ENCODE data around the gene TMEM69.
"Not testable (repeated sequence)": the region's sequence is repeated elsewhere in the genome, so short reads cannot be mapped to it uniquely, and the experiment has no call there.

The TMEM69 gene

GRCh38 chr1:45730075-45730779 lies 42.2 kb downstream of the TMEM69 start:
- in situ Hi-C loops (cut with MboI; ENCODE audit: low sequenced_read_pairs), result no loop called here

GRCh38 chr1:45730780-45731319 lies 42.9 kb downstream of the TMEM69 start:
- in situ Hi-C loops (cut with MboI; ENCODE audit: low sequenced_read_pairs), result no loop called here

GRCh38 chr1:45739137-45739536 lies 51.2 kb downstream of the TMEM69 start:
- in situ Hi-C loops (cut with MboI; ENCODE audit: low sequenced_read_pairs), result no loop called here

- in situ Hi-C loops (cut with MboI; ENCODE audit: low sequenced_read_pairs), result not testable (repeated sequence)
These were observed 51.7 kb downstream of the TMEM69 start for GRCh38 chr1:45739641-45740156.
